Neural progenitor cell (in vitro differentiated cells): ENCODE measurements around the gene RUNX1.

Experiments used
- CTCF ChIP-seq: fragments of 200-600 bp; sonication (generic); IDR thresholded peaks from 2 replicates; pipeline ENCODE4 v1.5.1; 2017; ENCODE audit warnings: antibody characterized with exemption, mild to moderate bottlenecking
- EZH2 ChIP-seq: fragments of 200-600 bp; sonication (generic); IDR thresholded peaks from 2 replicates; pipeline ENCODE4 v1.6.1; 2017; ENCODE audit warnings: antibody characterized with exemption, mild to moderate bottlenecking, moderate library complexity

DNA sequence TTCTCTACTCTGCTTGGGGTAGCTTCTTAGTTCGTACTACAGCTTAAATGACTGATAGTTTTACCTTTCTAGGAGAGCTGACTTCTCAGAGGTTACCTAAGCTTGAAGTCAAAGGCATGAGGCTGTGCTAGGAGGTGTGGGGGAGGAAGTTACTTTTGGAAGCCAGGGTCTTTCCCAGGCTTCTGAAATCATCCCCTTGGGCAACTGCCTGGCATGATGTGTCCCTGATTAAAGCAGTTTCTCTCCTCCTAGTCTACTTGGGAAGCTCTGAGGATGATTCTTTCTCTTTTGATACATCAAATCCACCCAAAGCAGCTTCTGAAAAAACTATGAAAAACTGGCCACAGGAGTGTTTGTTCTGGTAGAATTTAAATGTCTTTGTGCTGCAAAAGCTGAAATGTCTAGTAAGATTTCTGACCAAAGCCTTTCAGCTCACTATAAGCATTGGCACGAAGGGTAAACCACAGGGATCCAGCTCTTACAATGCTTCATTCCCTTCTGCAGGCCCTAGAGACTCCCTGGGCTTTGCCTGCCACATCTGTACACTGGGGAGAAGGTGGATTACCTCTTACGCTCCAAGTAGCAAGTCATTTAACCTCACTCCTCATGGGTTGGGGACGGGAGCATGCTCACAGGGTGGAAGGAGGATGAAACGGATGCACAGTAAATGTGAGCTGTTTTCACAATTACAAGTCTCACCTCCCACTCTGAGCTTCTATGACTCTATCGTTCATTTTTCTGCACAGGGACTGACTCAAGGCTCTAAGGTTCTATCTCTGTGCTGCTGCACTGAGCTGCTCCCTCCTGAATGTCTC is 59.6 kb downstream of the RUNX1 start:
- TF ChIP-seq CTCF: no peak
- TF ChIP-seq EZH2: no peak
